Astrocyte (in vitro differentiated cells and primary cell): ENCODE measurements around the gene IRF4. TPM values are rescaled to one million over a fixed set of nuclear protein-coding genes. Genes with fewer than 3 reads are reported as not detected.

Experiments
- DNase-seq: peaks from one replicate; pipeline ENCODE4 v3.0.0-alpha.2; 2010; ENCODE audit warnings: low read depth
- FAIRE-seq: peaks from 2 replicates; lab custom pipeline; 2011; peaks lifted over from hg19 to GRCh38; lab: Jason Lieb, UNC
- H2AFZ ChIP-seq: 2 replicates; pipeline ENCODE4 v1.6.0; 2012; ENCODE audit warnings: low read depth, low read length, inconsistent platforms
- H3K27ac ChIP-seq: 2 replicates; pipeline ENCODE4 v1.5.1; 2011; ENCODE audit warnings: low read depth, low read length, inconsistent platforms
- H3K27me3 ChIP-seq: 2 replicates; pipeline ENCODE4 v1.6.0; 2011; ENCODE audit warnings: low read length, inconsistent platforms; ENCODE audit not compliant: insufficient read depth
- H3K36me3 ChIP-seq: 2 replicates; pipeline ENCODE4 v1.5.1; 2011; ENCODE audit warnings: low read length, inconsistent platforms; ENCODE audit not compliant: insufficient read depth
- H3K4me1 ChIP-seq: 2 replicates; pipeline ENCODE4 v1.5.1; 2011; ENCODE audit warnings: low read length, inconsistent platforms; ENCODE audit not compliant: insufficient read depth
- H3K4me2 ChIP-seq: 2 replicates; pipeline ENCODE4 v1.6.0; 2012; ENCODE audit warnings: low read length, inconsistent platforms
- H3K4me3 ChIP-seq: 2 replicates; pipeline ENCODE4 v1.5.1; 2011; ENCODE audit warnings: low read depth, mild to moderate bottlenecking, low read length, inconsistent platforms; ENCODE audit not compliant: insufficient read depth
- H3K79me2 ChIP-seq: 2 replicates; pipeline ENCODE4 v1.6.0; 2012; ENCODE audit warnings: mild to moderate bottlenecking, low read length, inconsistent platforms; ENCODE audit not compliant: insufficient read depth
- H3K9ac ChIP-seq: 2 replicates; pipeline ENCODE4 v1.6.0; 2012; ENCODE audit warnings: mild to moderate bottlenecking, low read length, inconsistent platforms
- H3K9me3 ChIP-seq: 2 replicates; pipeline ENCODE4 v1.5.1; 2012; ENCODE audit warnings: low read depth, mild to moderate bottlenecking, low read length, inconsistent platforms; ENCODE audit not compliant: insufficient read depth
- H4K20me1 ChIP-seq: 2 replicates; pipeline ENCODE4 v1.6.0; 2012; ENCODE audit warnings: low read length, inconsistent platforms; ENCODE audit not compliant: insufficient read depth
- H3K27ac Mint-ChIP-seq: one replicate; pipeline ENCODE4 v1.8.0; 2021; ENCODE audit warnings: mild to moderate bottlenecking, mixed read lengths; ENCODE audit not compliant: unreplicated experiment
- H3K27me3 Mint-ChIP-seq: one replicate; pipeline ENCODE4 v1.8.0; 2021; ENCODE audit warnings: low read depth, mixed read lengths; ENCODE audit not compliant: unreplicated experiment
- H3K36me3 Mint-ChIP-seq: one replicate; pipeline ENCODE4 v1.8.0; 2021; ENCODE audit warnings: low read depth, mixed read lengths; ENCODE audit not compliant: unreplicated experiment
- H3K4me1 Mint-ChIP-seq: one replicate; pipeline ENCODE4 v1.8.0; 2021; ENCODE audit warnings: low read depth, mixed read lengths; ENCODE audit not compliant: unreplicated experiment
- H3K4me3 Mint-ChIP-seq: one replicate; pipeline ENCODE4 v1.8.0; 2021; ENCODE audit warnings: mild to moderate bottlenecking, moderate library complexity, mixed read lengths; ENCODE audit not compliant: unreplicated experiment
- H3K9me3 Mint-ChIP-seq: one replicate; pipeline ENCODE4 v1.8.0; 2021; ENCODE audit warnings: mild to moderate bottlenecking, mixed read lengths; ENCODE audit not compliant: unreplicated experiment
- EZH2 ChIP-seq: IDR thresholded peaks from 2 replicates; pipeline ENCODE4 v1.6.1; 2012; ENCODE audit warnings: mild to moderate bottlenecking, low read length, inconsistent platforms; ENCODE audit not compliant: insufficient read depth
- total RNA-seq: library from RNA; stranded (reverse); gene quantifications from 2 replicates; pipeline ENCODE4 v1.2.1, GENCODE V29; 2021
- TF ChIP-seq, protein P1 (sequence below): IDR thresholded peaks from 2 replicates; pipeline ENCODE4 v1.5.1; 2011; ENCODE audit warnings: low read depth, mild to moderate bottlenecking, inconsistent platforms, low read length, moderate library complexity; ENCODE audit not compliant: insufficient read depth

Gene IRF4
- total RNA-seq, 1 donor from 2014 or later, result 0.30 TPM

DNA sequence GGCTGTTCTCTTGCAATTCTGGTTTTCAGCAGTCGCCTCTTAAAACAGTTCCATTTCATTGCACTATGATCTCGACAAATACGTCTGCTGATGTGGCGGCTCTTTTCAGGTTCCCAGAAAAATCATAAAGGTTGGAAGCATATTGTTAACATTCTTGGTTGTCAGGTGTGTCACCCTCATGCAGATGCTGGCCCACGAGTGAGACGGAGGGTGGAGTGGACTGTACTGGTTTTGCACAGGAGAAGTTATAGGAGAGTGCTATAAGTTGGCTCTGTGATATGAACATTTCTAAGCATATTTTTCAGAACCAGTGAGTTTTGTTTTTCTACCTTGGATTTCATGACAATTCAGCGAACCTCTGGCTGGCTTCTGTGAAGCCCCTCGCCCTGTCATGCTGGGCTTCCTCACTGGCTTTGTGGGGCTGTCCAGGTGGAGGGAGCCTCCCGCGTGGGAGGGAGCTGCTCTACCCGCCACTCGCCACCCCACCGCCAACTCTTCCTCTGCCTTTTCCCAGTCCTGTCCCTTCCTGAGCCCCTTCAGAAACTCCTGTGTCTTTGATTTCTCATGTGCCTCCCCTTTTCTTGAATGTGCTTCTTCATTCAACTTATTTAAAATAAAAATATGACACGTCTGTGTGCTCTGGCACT is 10.6 kb downstream of the IRF4 start:
- H3K9me3 ChIP-seq, result no peaks in the 10 kb centered on the region
- H3K4me3 ChIP-seq, result no peak overlapping the region
- H3K27ac ChIP-seq, result no peak overlapping the region
- no peak overlapping the region for H3K4me2 ChIP-seq
- Mint-ChIP-seq H3K4me1 (no peaks in the 10 kb centered on the region), H3K9me3 (peaks cover 37% of the 10 kb centered on the region), H3K4me3 (no peak overlapping the region), H3K27me3 (peaks cover 55% of the 10 kb centered on the region), H3K27ac (no peak overlapping the region), H3K36me3 (peaks cover 2% of the 10 kb centered on the region)
- no peak for DNase-seq
- H3K9ac ChIP-seq, result no peak overlapping the region
- no peaks in the 10 kb centered on the region for H4K20me1 ChIP-seq
- TF ChIP-seq EZH2, result no peak
- TF ChIP-seq, protein P1, sequence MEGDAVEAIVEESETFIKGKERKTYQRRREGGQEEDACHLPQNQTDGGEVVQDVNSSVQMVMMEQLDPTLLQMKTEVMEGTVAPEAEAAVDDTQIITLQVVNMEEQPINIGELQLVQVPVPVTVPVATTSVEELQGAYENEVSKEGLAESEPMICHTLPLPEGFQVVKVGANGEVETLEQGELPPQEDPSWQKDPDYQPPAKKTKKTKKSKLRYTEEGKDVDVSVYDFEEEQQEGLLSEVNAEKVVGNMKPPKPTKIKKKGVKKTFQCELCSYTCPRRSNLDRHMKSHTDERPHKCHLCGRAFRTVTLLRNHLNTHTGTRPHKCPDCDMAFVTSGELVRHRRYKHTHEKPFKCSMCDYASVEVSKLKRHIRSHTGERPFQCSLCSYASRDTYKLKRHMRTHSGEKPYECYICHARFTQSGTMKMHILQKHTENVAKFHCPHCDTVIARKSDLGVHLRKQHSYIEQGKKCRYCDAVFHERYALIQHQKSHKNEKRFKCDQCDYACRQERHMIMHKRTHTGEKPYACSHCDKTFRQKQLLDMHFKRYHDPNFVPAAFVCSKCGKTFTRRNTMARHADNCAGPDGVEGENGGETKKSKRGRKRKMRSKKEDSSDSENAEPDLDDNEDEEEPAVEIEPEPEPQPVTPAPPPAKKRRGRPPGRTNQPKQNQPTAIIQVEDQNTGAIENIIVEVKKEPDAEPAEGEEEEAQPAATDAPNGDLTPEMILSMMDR, result no peak
- no peak for FAIRE-seq
- H3K36me3 ChIP-seq, result no peaks in the 10 kb centered on the region
- peaks cover 6% of the 10 kb centered on the region for H3K27me3 ChIP-seq
- H3K4me1 ChIP-seq, result no peaks in the 10 kb centered on the region
- no peak overlapping the region for H2AFZ ChIP-seq
- no peaks in the 10 kb centered on the region for H3K79me2 ChIP-seq

DNA sequence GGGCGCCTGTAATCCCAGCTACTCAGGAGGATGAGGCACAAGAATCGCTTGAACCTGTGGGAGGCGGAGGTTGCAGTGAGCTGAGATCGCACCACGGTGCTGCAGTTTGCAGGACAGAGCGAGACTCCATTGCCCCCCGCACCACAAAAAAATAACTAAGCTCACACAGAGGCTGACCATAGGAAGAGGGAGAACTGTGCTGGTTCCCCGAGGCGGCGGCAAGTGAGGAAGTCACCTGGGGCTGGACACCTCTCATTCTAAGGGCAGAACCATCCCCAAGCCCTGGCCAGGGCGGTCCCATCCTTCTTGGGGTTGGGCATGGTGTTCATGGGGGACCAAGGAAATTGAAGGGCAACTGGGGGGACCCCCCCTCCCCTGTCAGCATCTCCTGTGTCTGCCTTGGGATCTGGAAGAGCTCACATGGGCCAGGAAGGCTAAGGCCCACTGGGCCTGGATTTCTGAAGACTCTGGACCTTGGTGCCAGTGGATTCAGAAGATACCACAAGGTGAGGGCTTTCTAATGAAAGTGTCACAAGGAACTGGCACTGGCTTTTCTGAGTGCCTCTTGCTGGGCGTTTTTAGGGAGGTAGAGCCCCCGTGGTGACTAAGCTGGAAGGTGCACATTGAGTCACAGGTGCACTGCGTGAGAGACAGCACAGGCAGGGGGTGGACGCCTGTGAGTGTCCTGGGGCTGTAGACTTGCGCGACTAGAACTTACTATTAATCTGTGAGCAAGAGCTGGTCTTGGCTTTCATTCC is 11.5 kb downstream of the IRF4 start:
- Mint-ChIP-seq H3K27ac (no peak overlapping the region), H3K4me1 (no peaks in the 10 kb centered on the region), H3K36me3 (peaks cover 4% of the 10 kb centered on the region), H3K4me3 (no peak overlapping the region), H3K9me3 (peaks cover 39% of the 10 kb centered on the region), H3K27me3 (peaks cover 45% of the 10 kb centered on the region)
- no peak for FAIRE-seq
- Histone ChIP-seq H3K27me3 (peaks cover 10% of the 10 kb centered on the region), H3K79me2 (no peaks in the 10 kb centered on the region), H3K9me3 (no peaks in the 10 kb centered on the region), H3K4me2 (no peak overlapping the region), H3K9ac (no peak overlapping the region), H3K4me1 (no peaks in the 10 kb centered on the region), H2AFZ (no peak overlapping the region), H3K27ac (no peak overlapping the region), H3K4me3 (no peak overlapping the region), H3K36me3 (no peaks in the 10 kb centered on the region), H4K20me1 (no peaks in the 10 kb centered on the region)
- TF ChIP-seq, protein P1, result no peak
- no peak for TF ChIP-seq EZH2
- no peak for DNase-seq
